ENCODE results near the gene ZNF343.

Gene ZNF343

DNA sequence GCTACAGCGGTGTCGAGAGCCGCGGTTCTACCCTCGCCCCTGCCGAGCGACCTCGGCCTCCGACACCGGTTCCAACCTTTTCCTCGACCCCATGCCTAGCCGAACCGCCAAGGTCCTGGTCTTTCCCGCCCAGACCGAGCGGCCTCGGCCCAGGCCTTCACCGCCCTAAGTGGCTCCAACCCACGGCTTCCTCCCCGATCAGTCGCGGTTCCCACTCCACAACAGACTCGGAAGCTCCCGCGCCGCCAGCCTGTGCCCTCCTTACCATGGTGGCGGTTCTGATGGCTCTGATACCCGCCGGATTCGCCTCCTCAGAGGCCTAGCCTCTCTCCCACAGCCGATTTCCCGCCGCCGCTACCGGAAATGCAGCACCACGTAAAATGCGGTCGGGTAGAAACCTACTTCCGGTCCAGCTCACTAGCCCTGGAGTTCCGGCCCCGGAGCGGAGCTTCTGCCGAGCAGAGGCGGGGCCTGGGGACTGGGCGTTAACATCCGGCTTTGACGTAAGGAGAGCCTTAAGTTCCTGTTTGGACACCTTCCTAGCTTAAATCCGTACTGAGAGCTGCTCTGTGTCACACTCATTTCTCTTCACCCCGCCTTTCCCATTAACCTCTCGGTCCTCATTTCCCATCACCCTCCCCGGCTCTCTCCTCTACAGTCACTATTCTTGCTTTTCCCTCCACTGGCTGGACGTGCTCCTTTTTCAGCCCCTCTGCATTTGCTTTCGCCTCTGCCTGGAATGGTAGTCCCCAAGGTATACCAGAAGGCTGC lies 38.1 kb downstream of the ZNF343 start, which contains the start of gene SNRPB:
SNRPB (minus strand) TSS at position 367 of the 771 bp plus-strand sequence; CDS start at position 268, 99 bp downstream.
- TF ChIP-seq, protein P1, sequence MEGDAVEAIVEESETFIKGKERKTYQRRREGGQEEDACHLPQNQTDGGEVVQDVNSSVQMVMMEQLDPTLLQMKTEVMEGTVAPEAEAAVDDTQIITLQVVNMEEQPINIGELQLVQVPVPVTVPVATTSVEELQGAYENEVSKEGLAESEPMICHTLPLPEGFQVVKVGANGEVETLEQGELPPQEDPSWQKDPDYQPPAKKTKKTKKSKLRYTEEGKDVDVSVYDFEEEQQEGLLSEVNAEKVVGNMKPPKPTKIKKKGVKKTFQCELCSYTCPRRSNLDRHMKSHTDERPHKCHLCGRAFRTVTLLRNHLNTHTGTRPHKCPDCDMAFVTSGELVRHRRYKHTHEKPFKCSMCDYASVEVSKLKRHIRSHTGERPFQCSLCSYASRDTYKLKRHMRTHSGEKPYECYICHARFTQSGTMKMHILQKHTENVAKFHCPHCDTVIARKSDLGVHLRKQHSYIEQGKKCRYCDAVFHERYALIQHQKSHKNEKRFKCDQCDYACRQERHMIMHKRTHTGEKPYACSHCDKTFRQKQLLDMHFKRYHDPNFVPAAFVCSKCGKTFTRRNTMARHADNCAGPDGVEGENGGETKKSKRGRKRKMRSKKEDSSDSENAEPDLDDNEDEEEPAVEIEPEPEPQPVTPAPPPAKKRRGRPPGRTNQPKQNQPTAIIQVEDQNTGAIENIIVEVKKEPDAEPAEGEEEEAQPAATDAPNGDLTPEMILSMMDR (conservative IDR thresholded peaks at IDR 0.05): no peak
- peak within 1 kb of the TSS; percentile 94 for H3K27ac ChIP-seq

DNA sequence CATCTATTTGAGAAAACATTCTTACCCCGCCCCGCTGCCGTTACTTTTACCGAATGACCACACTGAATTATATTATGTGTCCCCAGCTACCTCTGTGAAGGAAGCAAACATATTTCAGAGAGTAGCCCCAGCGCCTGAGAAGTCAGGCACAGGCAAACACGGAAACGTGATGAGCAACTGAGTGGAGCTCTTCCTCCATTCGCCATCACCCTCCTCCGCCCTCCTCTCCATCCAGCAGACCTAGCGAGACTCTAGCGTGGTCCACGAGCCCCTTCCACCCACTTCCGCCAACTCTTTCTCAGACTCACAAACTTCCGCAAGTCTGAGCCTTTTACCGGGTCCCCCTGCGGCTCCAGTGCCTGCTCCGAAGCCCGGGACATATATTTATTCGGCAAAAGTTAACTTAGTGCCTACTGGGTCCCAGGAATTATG lies 38.7 kb downstream of the ZNF343 start:
- TF ChIP-seq, protein P1 (conservative IDR thresholded peaks at IDR 0.05): no peak
- peak overlapping the region; percentile 94 for H3K27ac ChIP-seq

DNA sequence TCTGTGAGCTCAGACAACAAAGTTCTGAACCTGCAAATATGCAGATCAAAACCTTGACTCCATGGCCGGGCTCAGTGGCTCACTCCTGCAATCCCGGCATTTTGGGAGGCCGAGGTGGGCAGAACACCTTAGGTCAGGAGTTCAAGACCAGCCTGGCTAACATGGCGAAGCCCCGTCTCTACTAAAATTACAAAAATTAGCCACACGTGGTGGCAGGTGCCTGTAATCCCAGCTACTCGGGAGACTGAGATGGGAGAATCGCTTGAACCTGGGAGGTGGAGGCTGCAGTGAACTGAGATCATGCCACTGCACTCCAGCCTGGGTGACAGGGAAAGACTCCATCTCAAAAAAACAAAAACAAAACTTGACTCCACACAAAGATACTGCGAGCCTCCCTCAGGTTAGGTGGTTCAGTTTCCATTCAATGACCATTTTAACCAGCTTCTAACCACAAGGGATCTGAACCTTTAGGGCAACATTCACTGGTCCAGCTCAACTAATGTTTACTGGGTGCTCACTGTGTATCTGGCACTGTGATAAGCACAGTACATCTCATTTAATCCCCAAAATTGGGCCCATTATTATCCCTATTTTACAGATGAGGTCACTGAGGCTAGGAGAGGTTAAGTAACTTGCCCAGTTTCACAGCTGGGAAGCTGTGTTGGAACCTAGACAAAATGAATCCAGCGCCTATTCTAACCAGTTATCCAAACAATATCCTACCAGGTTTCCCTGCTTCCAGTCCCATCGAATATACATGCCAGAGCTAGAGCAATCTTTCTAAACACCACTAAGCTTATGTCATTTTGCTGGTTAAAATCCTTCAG lies 39.9 kb downstream of the ZNF343 start:
- peak overlapping the region; percentile 94; the same call in 1 of the 2 replicates for H3K27ac ChIP-seq
- TF ChIP-seq, protein P1 (conservative IDR thresholded peaks at IDR 0.05): no peak

DNA sequence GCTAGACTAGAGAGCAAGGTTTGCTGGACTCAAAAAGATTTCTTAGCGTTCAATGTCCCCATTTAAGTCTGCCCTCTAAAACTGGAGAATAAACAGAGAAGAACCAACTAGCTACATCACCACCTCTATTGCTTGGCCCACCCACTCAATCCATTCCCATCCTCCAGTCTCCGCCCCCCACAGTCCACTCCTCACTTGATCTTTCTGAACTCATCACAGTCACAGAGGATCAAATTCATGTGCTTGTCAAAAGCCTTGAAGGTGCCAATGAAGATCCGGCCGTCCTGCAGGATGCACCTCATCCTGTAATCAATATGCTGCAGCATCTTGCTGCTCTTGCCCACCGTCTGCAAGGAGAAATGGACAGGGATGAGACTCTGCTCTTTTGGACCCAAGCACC lies 41.3 kb downstream of the ZNF343 start:
- H3K27ac ChIP-seq: no peak overlapping the region
- TF ChIP-seq, protein P1 (conservative IDR thresholded peaks at IDR 0.05): no peak

DNA sequence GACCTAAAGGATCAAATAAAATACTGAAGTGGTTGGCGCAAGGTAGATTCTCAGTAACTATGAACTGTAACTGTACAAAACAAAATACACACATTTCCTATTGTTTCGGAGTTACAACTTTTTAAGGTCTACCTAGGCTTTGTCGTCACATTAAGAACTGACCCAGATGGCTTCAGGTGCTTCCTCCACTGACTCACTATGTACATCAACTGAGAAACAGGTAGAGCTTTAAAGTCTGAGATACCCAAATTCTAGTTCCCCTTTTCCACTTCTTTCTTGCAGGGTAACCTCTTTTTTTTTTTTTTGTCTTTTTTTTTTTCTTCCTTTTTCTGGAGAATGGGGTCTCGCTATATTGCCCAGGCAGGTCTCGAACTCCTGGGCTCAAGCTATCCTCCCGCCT lies 43.6 kb downstream of the ZNF343 start:
- no peak overlapping the region for H3K27ac ChIP-seq
- TF ChIP-seq, protein P1 (conservative IDR thresholded peaks at IDR 0.05): no peak

DNA sequence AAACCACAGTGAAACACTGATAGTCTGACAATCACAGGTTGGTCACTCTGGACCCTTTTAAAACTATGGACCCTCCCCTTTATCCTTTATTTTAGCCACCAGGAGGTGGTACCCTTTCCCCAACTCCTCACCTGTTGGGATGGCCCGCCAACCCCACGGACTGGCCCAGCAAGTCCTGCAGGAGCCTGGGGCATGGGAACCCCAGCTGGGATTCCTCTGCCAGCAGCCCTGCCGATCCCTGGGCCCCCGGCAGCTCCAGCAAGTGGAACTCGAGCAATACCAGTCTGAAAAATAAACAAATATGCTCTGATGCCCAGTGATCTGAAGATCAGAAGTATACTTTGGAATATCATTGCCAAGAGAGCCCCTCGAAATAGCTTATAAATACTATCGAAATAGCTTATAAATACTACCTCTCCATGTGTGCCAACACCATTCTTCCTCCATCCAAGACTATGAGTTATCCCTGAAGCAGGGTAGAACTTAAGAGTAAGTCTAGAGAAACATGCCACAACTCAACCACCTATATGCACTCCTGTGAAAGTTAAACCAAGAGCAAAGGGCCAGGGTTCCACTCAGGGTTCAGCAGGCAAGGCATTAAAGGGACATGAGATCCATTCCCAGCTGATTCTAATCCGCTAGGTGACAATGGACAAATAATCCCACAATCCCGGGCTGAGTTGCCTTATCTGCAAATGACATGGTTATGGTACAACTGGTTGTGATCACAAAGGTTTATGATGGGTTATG lies 44.9 kb downstream of the ZNF343 start:
- no peak overlapping the region for H3K27ac ChIP-seq
- TF ChIP-seq, protein P1 (conservative IDR thresholded peaks at IDR 0.05): no peak

DNA sequence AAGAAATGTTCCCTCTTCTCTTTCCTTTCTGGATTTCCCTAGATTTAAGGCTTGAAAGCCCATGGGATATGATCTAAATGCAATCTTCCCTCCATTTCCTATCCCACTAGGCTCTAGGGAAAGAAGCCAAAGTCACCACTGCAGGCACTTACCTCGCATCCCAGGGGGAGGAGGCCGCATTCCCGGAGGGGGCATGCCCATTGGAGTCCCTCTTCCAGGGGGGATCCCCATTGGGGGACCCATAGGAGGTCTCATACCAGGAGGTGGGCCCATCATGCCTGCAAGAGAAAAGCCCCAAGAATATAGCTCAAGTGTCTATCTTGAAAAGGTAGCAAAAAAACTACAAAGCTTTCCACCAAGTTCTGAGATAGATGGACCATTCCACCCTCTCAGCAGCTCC lies 46.2 kb downstream of the ZNF343 start:
- H3K27ac ChIP-seq: no peak overlapping the region
- TF ChIP-seq, protein P1 (conservative IDR thresholded peaks at IDR 0.05): no peak

Data from VCaP (cell line).